ENCODE measurements around the gene GLIPR2.
"Not testable (repeated sequence)": the region's sequence is repeated elsewhere in the genome, so short reads cannot be mapped to it uniquely, and the experiment has no call there.

GLIPR2 gene

GRCh38 chr9:36125062-36125855 is 11.3 kb upstream of the GLIPR2 start:
- DNase-seq = no peak

GRCh38 chr9:36126016-36126730 is 10.4 kb upstream of the GLIPR2 start:
- no peak for DNase-seq

- DNase-seq = no peak
These were observed 8.8 kb upstream of the GLIPR2 start for GRCh38 chr9:36127652-36128244.

GRCh38 chr9:36128349-36128748 is 8.2 kb upstream of the GLIPR2 start:
- peak; percentile 36 for DNase-seq

GRCh38 chr9:36129139-36129538 is 7.4 kb upstream of the GLIPR2 start:
- no peak for DNase-seq

GRCh38 chr9:36131666-36132065 is 4.9 kb upstream of the GLIPR2 start:
- DNase-seq = not testable (repeated sequence)

- no peak for DNase-seq
These were observed 4.4 kb upstream of the GLIPR2 start for GRCh38 chr9:36132086-36132485.

- no peak for DNase-seq
These were observed 1.6 kb upstream of the GLIPR2 start for GRCh38 chr9:36134761-36135505.

- no peak for DNase-seq
These were observed 727 bp upstream of the GLIPR2 start for GRCh38 chr9:36135741-36136271.

GRCh38 chr9:36136894-36137391 is 410 bp downstream of the GLIPR2 start:
- DNase-seq = no peak

- no peak for DNase-seq
These were observed 965 bp downstream of the GLIPR2 start for GRCh38 chr9:36137392-36138004.

GRCh38 chr9:36138496-36138895 is 2.0 kb downstream of the GLIPR2 start:
- DNase-seq = no peak

GRCh38 chr9:36138901-36139300 is 2.4 kb downstream of the GLIPR2 start:
- DNase-seq = no peak

- peak; percentile 15 for DNase-seq
These were observed 3.9 kb downstream of the GLIPR2 start for GRCh38 chr9:36140086-36141084.

- DNase-seq = no peak
These were observed 4.8 kb downstream of the GLIPR2 start for GRCh38 chr9:36141288-36141687.

- no peak for DNase-seq
These were observed 5.2 kb downstream of the GLIPR2 start for GRCh38 chr9:36141761-36142160.

GRCh38 chr9:36142510-36143244 is 6.1 kb downstream of the GLIPR2 start:
- DNase-seq = no peak

GRCh38 chr9:36143245-36143641 is 6.7 kb downstream of the GLIPR2 start:
- no peak for DNase-seq

- no peak for DNase-seq
These were observed 8.0 kb downstream of the GLIPR2 start for GRCh38 chr9:36144309-36145232.
